ENCODE results near the gene EFCAB8.

GRCh38 chr20:32962053-32962452, 103.3 kb downstream of the EFCAB8 start:
- no peak for TF ChIP-seq SP1 (IDR thresholded peaks at IDR 0.05)
- TF ChIP-seq CTCF (IDR thresholded peaks at IDR 0.05; ENCODE audit: low read depth, low read length, missing input control) = no peak
- no peak for TF ChIP-seq RAD21 (IDR thresholded peaks at IDR 0.05)
- TF ChIP-seq EGR1 (IDR thresholded peaks at IDR 0.05; ENCODE audit: low read depth in 2 of 2) = no peak
- TF ChIP-seq YY1 (IDR thresholded peaks at IDR 0.05) = no peak
- no peak for TF ChIP-seq FOXA1 (IDR thresholded peaks at IDR 0.05)

All from liver (tissue), 3 donors.